NCI-H1417 treated with DMSO at 0.1 percent for 48 hours (cell line): ENCODE data around the gene MYOF.
"Not testable (repeated sequence)": the region's sequence is repeated elsewhere in the genome, so short reads cannot be mapped to it uniquely, and the experiment has no call there.

Experiments
- DNase-seq: peaks from one replicate; lab custom pipeline; 2025; lab: John Stamatoyannopoulos, UW

Gene MYOF

DNA sequence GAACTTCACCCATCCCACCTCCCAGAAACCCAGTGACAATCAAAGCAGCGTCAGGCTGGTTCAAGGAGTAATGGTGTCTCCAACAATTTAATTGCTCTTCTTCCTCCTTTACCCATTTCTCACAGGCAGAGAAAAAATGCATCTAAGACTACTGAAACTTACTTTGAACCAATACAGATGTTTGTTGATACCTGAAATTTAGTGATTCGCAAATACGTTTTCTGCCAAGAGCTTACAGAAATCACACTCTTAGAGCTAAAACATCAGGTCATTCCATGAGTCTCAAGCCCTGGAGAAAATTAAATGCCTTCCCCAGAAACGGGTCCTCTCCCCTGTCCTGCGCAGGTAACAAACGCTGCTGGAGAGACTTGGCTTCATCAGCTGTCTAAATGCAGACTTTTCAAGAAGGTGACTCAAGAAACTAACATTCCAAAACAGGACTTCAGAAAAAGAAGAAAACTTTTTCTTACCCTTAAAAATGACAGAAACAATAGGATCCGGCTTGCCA is 443 bp downstream of the MYOF start:
- DNase-seq: no peak

DNA sequence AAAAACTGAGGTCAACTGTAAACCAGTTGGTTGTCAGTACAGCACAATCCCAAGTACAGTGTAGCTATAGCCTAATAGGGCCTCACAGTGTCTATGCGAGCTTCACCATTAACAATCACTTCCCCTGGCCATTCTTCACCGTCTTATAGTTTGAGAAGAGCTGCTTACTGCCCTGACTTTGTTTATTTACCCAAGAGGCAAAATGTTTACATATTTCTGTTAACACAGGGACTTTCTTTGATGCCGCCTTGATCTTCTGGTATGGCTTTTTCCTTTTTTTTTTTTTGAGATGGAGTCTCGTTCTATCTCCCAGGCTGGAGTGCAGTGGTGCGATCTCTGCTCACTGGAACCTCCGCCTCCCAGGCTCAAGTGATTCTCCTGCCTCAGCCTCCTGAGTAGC is 3.3 kb downstream of the MYOF start:
- no peak for DNase-seq

DNA sequence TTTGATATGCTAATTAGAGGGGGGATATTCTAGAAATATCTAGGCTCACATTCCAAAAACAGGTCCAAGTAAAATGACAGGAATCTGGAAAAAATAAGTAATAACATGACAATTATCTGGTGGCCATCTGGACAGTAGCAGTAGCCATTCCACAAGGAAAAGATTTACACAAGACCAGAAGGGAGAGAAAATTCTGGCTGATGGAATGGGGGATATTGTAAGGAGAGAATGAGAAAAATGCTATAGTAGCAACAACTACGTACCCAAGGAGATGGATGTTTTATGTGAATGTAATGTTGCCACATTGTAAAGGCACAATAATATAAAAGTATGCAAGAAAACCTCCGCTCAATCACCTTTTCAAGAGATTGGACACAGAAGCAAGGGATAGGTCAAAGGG is 5.4 kb downstream of the MYOF start:
- DNase-seq: no peak

DNA sequence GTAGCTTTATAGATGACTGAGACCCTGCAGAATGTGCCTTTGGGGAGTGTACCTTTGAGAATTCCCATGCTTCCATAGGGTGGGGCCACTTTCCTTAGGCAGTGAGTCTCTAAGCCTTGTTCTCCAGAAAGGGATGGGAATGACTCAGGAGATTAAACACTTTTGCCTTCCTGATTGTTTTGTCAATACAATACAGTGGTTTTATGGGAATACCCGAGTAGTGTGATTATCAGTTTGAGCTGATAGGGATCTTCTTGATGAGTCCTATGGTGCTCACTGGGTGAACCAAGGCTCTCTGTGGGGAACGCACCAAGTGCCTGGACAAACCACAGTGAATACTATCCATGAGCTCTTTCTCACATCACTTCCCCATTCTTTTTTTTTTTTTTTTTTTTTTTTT is 6.3 kb downstream of the MYOF start:
- no peak for DNase-seq

DNA sequence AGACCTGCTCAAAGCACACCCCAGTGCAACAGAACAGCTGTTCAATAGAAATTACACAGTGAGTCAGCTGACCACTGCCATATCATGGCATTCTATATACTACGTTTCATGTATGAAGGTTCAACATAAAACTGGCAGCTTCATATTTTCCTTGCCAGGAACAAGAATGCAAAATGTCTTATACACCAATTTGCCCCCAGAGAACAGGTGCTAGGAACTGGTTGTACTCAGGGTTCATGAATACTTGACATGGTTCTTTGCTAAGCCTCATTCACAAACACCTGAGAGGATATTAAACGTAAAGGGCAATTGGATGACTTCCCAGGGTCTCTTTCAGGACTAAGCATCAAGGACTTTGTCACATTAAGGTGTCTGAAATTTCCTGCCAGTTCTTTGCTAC is 6.9 kb downstream of the MYOF start:
- no peak for DNase-seq

DNA sequence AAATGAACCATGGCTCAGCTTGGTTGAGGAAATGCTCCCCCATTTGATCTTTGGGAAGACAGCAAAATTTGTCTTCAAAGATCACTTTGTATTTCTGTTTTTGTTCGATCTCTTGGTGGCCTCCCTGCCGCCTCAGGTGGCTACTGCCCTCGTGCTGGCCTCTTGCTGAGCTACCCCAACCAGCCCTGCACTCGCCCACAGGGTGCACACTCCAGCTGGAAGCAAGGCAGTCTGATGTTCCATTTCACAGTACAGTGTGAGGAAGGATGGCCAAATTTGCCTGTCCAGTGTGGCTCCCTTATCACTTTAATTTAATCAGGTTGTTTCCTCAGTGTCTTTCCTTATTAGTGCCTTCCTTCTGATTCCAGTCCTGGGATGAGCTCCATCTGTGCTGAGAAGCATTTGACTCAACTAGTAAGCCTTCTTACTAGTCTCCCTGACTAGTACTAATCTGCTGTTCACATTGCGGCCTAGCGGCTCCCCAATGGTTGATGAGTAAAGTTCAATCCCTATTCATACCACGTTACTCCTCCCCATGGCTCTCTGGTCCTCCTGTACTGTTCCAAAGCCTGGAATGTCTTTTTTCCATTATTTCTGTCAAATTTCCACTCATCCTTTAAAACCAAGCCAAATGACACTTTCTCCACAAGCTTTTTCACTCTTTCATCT is 8.2 kb downstream of the MYOF start:
- DNase-seq: no peak

DNA sequence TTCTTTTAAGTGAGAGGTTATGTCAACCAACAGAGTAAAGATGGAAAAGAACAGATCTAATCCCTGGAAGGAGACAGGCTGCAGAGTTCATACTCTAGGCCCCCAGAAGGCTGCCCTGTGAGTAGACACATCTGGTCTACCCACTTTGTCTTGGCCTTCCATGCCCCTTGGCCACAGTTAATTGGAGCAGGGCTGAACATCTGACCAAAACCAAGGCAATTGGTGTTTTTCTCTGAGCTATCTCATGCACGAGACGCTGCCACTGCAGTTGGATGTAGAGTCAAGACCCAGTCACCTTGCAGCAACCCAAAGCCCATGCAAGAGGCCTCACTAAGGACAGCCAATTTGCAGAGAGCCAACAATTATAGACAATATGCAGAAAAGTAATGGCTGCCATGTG is 9.0 kb downstream of the MYOF start:
- no peak for DNase-seq

DNA sequence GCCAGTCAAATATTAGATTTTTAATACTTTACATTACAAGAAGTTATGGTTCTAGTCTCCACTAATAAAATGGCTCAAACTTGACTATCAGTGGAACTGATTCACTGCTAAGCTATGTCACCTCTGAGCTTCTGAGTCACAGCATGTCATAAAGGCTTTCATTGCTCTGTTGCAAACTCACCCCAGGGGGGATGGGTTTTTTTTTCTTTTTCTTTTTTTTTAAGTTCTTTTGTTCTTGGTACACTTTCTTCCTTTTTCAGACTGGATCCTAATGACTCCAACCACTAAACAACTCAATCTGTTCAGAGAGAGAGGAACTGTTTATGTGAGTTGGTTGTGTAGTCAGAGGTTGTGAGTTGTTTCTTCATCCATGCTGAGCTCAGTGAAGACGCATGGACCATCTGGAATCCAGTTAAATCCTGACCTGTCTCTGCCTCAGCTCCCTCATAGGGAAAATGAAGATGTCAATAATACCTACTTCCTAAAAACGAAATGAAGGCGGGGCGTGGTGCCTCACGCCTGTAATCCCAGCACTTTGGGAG is 11.0 kb downstream of the MYOF start:
- no peak for DNase-seq

DNA sequence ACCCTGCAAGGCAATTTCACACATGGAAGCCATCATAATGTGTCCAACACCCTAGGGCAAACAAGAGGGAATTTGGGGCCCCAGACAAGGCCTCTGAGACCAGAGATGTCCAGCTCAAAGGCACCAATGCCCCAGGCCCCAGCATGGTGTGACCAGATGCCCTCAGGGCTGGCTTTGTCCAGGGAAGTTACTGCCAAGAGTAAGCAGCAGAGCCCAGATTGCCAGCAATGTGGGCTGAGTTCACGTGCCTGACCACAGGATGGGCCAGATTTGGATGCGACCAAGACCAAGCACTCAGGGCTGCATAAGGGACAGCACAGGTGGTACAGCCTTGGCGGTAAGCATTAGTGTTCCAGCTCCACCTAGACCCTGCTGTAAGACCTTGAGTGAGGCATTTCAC is 12.7 kb downstream of the MYOF start:
- no peak for DNase-seq

DNA sequence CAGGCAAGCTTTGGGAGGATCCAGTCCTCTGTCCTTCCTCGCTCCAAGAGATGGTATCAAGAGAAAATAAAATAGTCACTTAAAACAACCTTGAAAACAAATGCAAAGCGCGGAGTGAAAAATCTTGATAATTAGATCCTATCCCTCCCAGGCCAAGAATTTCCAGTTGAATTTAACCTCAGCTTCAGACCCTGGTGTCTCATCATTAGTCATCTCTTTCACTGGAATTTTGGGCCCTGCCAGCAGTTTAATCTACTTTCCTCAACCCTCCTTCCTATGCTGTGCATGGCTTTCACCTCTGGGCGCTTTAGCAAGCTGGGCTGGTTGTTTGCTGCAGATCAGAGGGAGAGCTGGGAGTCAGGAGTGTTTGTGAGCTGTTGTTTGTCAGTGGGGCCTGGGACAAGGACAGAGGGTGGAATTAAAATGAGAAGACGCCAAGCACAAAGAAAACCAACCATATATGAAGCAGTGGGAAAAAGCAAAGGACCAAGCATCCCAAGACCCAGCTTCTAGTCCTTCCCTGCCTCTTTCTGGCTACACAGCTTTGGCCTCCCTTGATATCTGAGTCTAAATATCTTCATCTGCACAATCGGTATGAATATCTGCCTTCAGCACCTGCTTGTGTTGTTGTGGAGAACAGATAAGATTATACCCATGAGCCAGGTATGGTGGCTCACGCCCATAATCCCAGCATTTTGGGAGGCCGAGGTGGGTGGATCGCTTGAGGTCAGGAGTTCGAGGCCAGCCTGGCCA is 13.5 kb downstream of the MYOF start:
- DNase-seq: no peak

DNA sequence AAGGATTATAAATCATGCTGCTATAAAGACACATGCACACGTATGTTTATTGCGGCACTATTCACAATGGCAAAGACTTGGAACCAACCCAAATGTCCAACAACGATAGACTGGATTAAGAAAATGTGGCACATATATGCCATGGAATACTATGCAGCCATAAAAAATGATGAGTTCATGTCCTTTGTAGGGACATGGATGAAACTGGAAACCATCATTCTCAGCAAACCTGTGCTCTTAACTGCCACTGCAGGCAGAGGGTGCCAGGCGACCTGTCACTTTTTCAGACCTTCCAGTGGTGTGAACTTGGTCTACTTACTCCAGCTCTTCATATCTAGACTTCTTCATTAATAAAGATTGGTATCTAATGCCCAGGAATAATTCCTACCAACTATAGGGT is 14.5 kb downstream of the MYOF start:
- DNase-seq: not testable (repeated sequence)

DNA sequence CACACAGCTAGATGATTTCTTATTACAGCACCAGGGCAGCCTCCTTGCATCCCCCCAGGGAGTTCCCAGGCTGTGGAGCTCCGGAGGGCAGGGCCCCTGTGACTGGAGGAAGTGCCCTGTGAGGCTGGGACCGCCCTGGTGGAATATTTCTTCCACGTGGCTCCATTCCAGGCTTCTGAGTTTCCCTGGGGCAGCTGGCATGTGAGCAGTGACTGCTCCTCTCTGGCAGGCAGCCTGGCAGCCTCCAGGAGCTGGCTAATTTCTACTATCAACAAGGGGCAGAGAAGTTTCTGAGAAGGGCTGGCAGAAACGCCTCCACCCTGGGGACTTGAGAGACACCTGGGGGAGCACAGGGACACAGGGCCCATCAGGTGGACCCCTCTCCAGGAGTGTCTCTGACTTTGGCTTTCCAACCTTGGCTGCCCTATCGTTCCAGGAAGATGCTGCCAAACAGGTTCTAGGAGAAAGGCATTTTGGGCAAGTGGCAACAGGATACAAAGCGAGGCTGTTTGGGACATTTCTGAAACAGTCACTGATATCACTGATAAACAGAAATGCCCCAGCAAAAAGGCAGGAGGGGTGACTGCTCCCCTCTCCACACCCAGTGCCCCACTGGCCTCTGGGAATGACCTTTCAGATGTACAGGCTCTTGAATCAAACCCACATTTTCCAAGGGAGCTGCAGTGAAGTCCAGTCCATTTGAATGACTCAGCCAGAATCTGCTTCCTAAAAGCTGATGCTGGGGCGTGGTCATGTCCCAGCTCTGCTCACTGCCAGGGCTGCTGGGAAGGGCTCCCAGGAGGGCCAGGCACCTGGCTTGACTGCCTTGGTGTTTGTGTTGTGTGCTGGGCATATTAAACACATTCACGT is 16.1 kb downstream of the MYOF start:
- no peak for DNase-seq

DNA sequence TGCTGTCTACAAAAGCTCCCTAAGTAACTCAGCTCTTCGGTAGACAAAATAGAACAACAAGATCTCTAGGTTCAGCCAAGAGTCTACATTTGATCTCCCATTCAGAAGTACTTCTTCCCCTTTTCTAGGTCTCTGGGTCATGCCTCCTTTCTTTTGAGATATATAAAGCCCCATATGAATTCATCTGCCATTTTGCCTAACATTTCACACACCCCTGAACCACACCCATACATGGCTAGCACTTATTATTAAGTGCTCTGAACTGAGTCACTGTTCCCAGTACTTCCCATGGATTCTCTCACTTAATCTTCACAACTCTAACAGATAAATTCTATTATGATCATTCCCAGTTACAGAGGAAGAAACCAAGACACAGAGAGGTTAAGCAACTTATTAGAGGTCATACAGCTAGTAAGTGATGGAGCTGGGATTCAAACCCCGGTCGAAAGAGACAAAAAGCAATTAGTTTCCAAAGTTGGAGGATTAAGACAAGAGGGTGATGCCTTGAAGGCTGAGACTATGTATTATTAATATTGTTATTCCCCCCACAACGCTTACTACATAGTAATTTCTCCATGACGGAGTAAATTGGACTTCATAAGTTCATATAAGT is 17.3 kb downstream of the MYOF start:
- no peak for DNase-seq

DNA sequence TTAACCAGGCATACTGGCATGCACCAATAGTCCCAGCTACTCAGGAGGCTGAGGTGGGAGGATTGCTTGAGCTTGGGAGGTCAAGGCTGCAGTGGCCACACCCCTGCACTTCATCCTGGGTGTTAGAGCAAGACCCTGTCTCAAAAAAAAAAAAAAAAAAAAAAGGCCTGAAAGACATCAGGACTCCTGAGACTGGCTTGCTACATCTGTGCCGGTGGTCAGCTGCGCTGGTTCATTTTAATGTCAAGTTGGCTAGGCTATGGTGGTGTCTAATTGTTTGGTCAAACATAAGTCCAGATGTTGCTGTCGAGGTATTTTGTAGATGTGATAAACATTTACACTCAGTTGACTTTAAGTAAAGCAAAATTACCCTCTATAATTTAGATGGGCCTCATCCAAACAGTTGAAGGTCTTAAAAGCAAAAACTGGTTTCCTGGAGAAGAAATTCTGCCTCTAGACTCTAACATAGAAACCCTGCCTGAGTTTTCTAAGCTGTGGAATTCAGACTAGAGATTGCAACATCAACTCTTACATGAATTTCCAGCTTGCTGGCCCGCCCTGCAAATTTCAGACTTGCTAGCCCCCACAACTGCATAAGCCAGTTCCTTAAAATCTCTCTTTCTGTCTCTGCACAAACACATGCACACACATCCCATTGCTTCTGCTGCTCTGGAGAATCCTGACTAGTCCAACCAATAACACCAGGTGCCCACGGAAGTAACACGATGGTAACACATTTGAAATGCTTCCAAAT is 18.2 kb downstream of the MYOF start:
- no peak for DNase-seq

DNA sequence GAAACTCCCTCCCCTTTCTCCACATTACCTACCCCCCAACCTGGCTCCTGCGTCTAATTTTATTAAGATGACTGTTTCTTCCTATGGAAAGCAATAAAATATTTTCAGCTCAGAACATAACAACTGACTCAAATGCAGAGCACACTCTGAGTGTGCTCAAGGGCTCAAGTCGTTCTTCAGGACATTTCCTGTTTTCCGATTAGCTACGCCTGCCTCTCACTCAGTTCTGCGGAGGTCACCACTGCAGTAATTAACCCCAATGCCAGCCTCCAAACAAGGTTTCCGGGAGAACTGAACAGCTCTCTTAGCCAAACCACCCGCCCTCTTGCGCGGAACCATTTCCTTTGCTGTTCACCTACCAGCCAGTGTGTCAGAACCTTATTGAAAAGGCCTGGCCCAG is 19.3 kb downstream of the MYOF start:
- no peak for DNase-seq

DNA sequence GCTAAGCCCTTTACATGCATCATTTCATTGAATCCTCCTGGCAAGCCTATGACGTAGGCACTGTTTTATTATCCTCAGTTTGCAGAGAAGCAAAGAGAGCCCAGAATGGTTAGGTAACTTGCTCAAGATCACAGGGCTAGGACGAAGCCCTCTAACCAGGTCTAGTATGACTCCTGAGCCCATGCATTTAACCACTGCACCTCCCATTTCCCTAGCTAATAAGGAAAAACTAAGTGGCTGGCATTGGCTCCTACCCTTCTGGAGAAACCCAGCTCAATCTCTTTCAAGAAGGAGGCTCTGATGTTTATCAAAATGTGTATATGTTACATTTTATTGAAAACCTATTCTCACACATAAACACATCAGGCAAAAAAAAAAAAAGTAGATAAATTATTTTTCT is 19.8 kb downstream of the MYOF start:
- no peak for DNase-seq

DNA sequence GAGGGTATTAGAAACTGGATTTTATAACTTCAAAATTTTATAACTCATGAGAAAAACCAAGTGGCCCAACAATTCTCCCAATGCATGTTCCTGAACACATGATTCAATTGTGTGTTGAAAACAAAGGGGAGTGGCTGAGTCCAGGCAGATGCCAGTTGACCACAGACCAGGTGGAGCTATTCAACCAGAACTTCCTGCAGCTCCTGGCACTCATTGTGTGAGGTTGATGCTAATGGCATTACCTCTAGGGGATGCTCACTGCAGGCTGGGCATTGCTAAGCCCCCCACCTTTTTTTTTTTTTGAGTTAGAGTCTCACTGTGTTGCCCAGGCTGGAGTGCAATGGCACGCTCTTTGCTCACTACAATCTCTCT is 20.3 kb downstream of the MYOF start:
- no peak for DNase-seq

DNA sequence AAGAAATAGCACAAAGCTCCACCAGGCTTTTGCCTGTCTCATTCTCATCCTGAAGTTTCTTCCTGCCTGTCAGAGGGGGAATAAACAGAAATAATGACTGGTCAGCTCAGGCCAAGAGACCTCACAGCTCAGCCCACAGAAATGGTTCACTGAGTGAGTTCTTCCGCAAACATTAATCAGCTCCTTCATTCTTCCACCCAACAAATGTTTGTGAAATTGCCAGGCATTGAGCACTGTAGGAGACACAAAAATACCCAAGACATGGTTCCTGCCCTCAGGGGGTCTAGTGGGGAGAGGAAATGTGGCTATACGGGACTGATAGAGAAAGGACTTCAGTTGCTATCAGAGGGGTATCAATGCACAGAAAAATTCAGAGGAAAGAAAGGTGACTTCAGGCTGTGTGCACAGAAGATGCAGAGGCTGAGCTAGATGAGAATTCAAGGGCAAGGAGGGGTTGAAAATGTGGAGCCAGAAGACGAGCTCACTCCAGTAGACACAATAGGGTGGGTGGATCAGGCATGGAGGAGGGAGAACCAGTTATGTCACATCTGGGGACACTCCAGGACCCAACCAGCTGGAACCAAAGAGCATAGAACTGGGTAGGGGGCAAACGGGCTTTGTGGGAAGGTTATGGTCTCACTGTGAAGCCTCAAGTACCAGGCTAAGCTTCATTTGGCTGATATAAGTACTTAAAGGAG is 20.9 kb downstream of the MYOF start:
- no peak for DNase-seq

DNA sequence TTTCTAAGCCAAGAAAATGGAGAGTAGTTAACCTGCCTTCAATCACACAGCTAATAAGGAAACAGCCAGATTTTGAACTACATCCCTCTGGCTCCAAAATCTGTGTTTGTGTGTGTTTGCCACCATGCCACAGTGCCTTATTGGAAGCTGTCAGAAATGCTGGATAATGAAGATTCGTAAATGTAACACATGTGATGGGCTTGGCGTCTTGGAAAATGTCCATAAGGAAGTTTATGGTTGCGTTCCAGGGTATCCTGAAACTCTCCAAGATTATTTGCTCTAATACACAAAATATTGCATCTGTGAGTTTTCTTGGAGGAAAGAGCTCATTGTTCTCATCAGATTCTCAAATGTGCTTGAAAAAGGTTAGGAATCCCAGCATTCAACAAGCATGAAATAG is 22.7 kb downstream of the MYOF start:
- DNase-seq: no peak

DNA sequence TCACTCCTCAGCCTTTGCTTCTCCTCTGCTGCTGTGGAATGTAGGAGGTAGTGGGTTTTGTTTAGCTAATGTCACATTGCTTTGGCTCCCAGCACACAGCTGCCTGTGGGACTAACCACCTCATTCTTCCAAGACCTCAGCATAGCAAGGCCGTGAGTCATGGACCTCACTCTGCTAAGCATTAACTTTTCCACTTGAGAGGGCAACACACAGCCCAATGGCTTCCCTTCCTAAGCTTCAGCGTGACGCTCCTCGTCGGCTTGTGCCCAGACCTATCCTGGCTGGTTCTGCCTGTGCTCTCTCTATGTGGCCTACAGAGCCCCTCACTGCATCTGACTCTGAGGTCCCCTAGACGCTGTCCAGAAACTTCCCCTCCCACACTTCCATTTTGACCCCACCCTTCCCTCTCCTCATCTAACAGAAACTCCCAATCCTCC is 23.3 kb downstream of the MYOF start:
- DNase-seq: no peak

DNA sequence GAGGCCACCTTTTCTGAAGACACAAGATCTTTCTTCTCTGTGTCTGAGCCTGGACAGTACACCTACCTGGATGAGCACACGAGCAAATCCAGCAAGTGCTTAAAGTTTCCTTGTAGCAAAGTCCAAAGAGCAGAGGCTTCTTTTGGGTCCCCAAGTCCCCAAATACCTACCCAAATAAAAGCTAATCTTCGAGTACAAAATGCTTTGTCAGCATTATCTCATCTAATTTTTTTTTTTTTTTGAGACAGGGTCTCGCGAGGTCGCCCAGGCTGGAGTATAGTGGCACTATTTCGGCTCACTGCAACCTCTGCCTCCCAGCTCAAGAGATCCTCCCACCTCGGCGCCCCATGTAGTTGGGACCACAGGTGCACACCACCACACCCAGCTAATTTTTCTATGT is 24.6 kb downstream of the MYOF start:
- DNase-seq: no peak
